Calu3 (cell line): ENCODE results near the gene MAGT1. TPM values are rescaled to one million over a fixed set of nuclear protein-coding genes. Genes with fewer than 3 reads are reported as not detected.
"Not testable (repeated sequence)": the region's sequence is repeated elsewhere in the genome, so short reads cannot be mapped to it uniquely, and the experiment has no call there.

Source experiments
- Bru-seq: library from RNA; stranded (reverse); fragments of 400-500 nt; gene quantifications from one replicate; lab custom pipeline; 2021; lab: Mats Ljungman, UMichigan
- BruChase-seq, 2 experiments: library from RNA; stranded (reverse); fragments of 400-500 nt; gene quantifications; one replicate each; lab custom pipeline; 2021; lab: Mats Ljungman, UMichigan
- BruUV-seq: library from RNA; stranded (reverse); fragments of 400-500 nt; replicated peaks from 2 replicates; lab custom pipeline; 2021; lab: Mats Ljungman, UMichigan
- CTCF ChIA-PET: fragments of 300-600 bp; sonication (Branson Sonifier 250); formaldehyde crosslinking; loops from one replicate; lab custom pipeline; 2022; ENCODE audit warnings: antibody characterized with exemption; lab: Charles Lee
- DNase-seq: peaks from one replicate; pipeline ENCODE4 v3.0.0; 2022
- H3K27ac Mint-ChIP-seq: one replicate; pipeline ENCODE4 v1.8.0; 2022; ENCODE audit warnings: mixed read lengths; ENCODE audit not compliant: unreplicated experiment
- H3K27me3 Mint-ChIP-seq: one replicate; pipeline ENCODE4 v1.8.0; 2022; ENCODE audit warnings: mixed read lengths; ENCODE audit not compliant: unreplicated experiment
- H3K36me3 Mint-ChIP-seq: one replicate; pipeline ENCODE4 v1.8.0; 2022; ENCODE audit warnings: mild to moderate bottlenecking, moderate library complexity, mixed read lengths; ENCODE audit not compliant: insufficient read depth, unreplicated experiment
- H3K4me1 Mint-ChIP-seq: one replicate; pipeline ENCODE4 v1.8.0; 2022; ENCODE audit warnings: mild to moderate bottlenecking, low read depth, mixed read lengths; ENCODE audit not compliant: unreplicated experiment
- H3K4me3 Mint-ChIP-seq: one replicate; pipeline ENCODE4 v1.8.0; 2022; ENCODE audit warnings: mild to moderate bottlenecking, low read depth, moderate library complexity, mixed read lengths; ENCODE audit not compliant: unreplicated experiment
- H3K9me3 Mint-ChIP-seq: one replicate; pipeline ENCODE4 v1.8.0; 2022; ENCODE audit warnings: low read depth, mixed read lengths; ENCODE audit not compliant: unreplicated experiment
- CTCF ChIP-seq: fragments of 200-600 bp; IDR thresholded peaks from one replicate; pipeline ENCODE4 v1.8.0; 2022; ENCODE audit warnings: antibody characterized with exemption; ENCODE audit not compliant: unreplicated experiment
- intact Hi-C: fragments of 100-400 bp; cut with micrococcal nuclease; formaldehyde crosslinking; loops from one replicate; pipeline ENCODE4 v1.10.0; 2022; ENCODE audit not compliant: unreplicated experiment
- long read RNA-seq: library from polyadenylated mRNA; stranded (forward); transcript quantifications from one replicate; pipeline ENCODE4 v2.0.0, GENCODE V29; 2022
- total RNA-seq: library from RNA; stranded (reverse); gene quantifications from 2 replicates; pipeline ENCODE4 v1.2.3, GENCODE V29; 2022

The MAGT1 gene
- total RNA-seq (147 and 158 TPM in 2 replicates), Bru-seq, nascent RNA (percentile 85 among the genes with signal in this experiment), BruChase-seq, experiment 1, labeled RNA remaining after a 6-hour chase (percentile 90 among the genes with signal in this experiment), BruChase-seq, experiment 2, labeled RNA remaining after a 2-hour chase (percentile 83 among the genes with signal in this experiment)
- long read RNA-seq, full-length matches to known transcripts, result 21 of 47 reads
- long read RNA-seq, partial matches to known transcripts, result 0 of 47 reads
- long read RNA-seq, other reads (novel, unspliced or antisense), result 26 of 47 reads

DNA sequence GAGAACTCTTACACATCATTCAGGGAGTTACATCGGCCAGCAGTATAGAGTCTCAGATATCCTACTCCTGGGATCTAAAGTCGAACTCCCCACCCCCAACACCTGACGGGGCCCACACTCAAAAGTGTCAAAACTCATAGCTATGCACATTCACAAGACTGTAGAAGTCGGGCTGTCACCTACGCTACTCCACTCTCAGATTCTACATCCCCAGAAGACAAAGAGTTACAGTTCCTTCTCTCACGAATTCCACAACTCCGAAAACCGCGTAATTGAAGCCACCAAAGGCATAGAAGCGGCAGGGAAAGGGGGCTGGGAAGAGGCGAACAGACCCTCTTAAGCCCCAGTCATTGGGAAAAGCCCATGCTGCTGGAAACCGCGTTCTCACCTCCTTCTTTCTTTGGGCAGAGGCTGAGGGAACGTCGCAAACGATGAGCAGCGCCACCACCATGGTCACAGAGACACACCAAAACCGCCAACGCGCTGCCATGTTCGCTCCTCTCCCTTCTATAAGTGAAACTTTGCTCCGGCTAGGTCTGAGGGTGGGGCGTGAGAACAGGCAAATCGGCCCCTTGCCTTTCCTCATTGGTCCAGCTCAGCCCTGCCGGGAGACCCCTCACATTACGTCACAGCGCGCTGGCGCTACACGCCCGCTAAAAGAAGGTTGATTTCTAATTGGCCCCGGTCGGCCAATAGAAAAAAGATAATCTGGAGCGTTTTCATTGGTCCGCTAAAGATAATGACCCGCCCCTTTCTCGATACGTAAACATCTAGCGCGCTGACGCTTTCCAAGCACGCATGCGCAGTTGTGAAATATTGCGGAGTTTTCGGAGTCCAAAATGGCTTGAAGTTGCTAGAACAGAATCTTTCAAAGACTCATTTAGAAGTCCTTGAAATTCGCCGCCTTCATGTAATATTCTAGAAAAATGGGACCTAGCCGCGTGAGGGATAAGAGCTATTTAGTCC is at the start of gene MAGT1:
MAGT1 (minus strand) TSS at position 515 of the 966 bp plus-strand sequence; CDS start at position 490, 25 bp downstream.
- TF ChIP-seq CTCF, result no peak
- Mint-ChIP-seq H3K9me3 (no peaks in the 10 kb centered on the region), H3K27me3 (no peaks in the 10 kb centered on the region), H3K36me3 (peaks cover 58% of the 10 kb centered on the region), H3K27ac (peak within 1 kb of the TSS; percentile 99), H3K4me3 (peak within 1 kb of the TSS; percentile 98), H3K4me1 (peaks cover 9% of the 10 kb centered on the region)
- BruUV-seq, result TSS peak; percentile 59
- intact Hi-C loops, result loop anchor here (5.0 kb wide), 1 partner anchor 228 kb away; no protein-coding TSS in a partner anchor
- DNase-seq, result peak; percentile 91
- CTCF ChIA-PET, result interaction anchor here (0.7 to 1.0 kb wide), 2 partner anchors 19 to 130 kb away, joined by 3 read pairs; no protein-coding TSS in a partner anchor

GRCh38 chrX:77945031-77945430 is 49.8 kb upstream of the MAGT1 start:
- CTCF ChIA-PET, H3K4me3 Mint-ChIP-seq, H3K4me1 Mint-ChIP-seq, intact Hi-C loops, BruUV-seq, H3K27ac Mint-ChIP-seq, H3K36me3 Mint-ChIP-seq, H3K27me3 Mint-ChIP-seq, DNase-seq, H3K9me3 Mint-ChIP-seq: not testable (repeated sequence)

GRCh38 chrX:77938083-77938680 is 42.9 kb upstream of the MAGT1 start:
- no peak for DNase-seq

DNA sequence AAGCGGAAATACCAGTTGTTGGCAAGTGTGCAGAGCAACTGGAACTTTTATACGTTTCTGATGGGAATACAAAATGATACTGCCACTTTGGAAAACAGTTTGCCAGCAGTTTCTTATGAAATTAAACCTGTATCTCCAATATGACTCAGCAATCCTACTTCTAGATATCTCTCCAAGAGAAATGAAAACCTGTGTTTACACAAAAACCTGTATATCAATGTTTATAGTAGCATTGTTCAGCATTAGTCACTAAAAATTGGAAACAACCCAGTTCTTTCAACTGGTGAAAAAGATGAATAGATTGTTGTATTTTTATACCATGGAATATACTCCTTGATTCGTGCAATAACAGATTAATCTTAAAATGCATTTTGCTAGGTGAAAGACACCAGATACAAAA is 42.1 kb upstream of the MAGT1 start:
- Mint-ChIP-seq H3K9me3 (no peaks in the 10 kb centered on the region), H3K4me1 (peaks cover 19% of the 10 kb centered on the region), H3K4me3 (peak overlapping the region; percentile 37), H3K27me3 (no peaks in the 10 kb centered on the region), H3K36me3 (no peaks in the 10 kb centered on the region), H3K27ac (peak overlapping the region; percentile 71)
- CTCF ChIA-PET, result no interaction called here
- no peak for DNase-seq
- TF ChIP-seq CTCF, result no peak
- intact Hi-C loops, result no loop called here
- BruUV-seq, result no TSS peak

More at GRCh38 chrX:77938083-77938680, 42.9 kb upstream of the MAGT1 start:
- CTCF ChIA-PET, result no interaction called here
- TF ChIP-seq CTCF, result no peak
- H3K4me3 Mint-ChIP-seq, result peak overlapping the region; percentile 37
- H3K4me1 Mint-ChIP-seq, result peaks cover 19% of the 10 kb centered on the region
- no TSS peak for BruUV-seq
- intact Hi-C loops, result no loop called here
- no peaks in the 10 kb centered on the region for H3K9me3 Mint-ChIP-seq
- H3K27ac Mint-ChIP-seq, result peak overlapping the region; percentile 71
- H3K36me3 Mint-ChIP-seq, result no peaks in the 10 kb centered on the region
- H3K27me3 Mint-ChIP-seq, result no peaks in the 10 kb centered on the region
